ENCODE results near the gene EIF4G3. TPM values are rescaled to one million over a fixed set of nuclear protein-coding genes. Genes with fewer than 3 reads are reported as not detected.
A peak's percentile ranks its signal among the peaks of the same experiment; 100 is the strongest.

EIF4G3 gene
- total RNA-seq, 4 donors from 2014 or later: 82.1 to 143 (median 101) TPM

GRCh38 chr1:21189906-21190500, 13.3 kb upstream of the EIF4G3 start:
- H3K9me3 ChIP-seq: no peaks in the 10 kb centered on the region
- no peak overlapping the region for H3K4me3 ChIP-seq
- peak overlapping the region; percentile 67 to 83 (median 82) for H3K27ac ChIP-seq
- 87 to 100% methylated on average over 1 of the region's 1 CpG for WGBS, 2 donors (ENCODE audit: low coverage in 1 of 2)
- no peak for TF ChIP-seq POLR2A (IDR thresholded peaks at IDR 0.05)
- TF ChIP-seq EP300 (IDR thresholded peaks at IDR 0.05; ENCODE audit: low read depth): no peak
- no peak for TF ChIP-seq POLR2AphosphoS5 (IDR thresholded peaks at IDR 0.05)
- TF ChIP-seq CTCF (IDR thresholded peaks at IDR 0.05): no peak
- peaks cover 0 to 30% (median 19%) of the 10 kb centered on the region in 4 donors for H3K4me1 ChIP-seq
- intact Hi-C loops (cut with DNase I; ENCODE audit: low total_unique reads) (no loop called here), in situ Hi-C loops (cut with MboI; ENCODE audit: low pct_ligation_motif_present in 1 of 4, low pct_unique_long_range_greater_than_20kb in 1 of 4, low sequenced_read_pairs in 3 of 4) (loop anchor here (10.0 to 25.0 kb wide), 4 partner anchors 205 to 503 kb away; no protein-coding TSS in a partner anchor)
- DNase-seq: no peak
- no peaks in the 10 kb centered on the region for H3K36me3 ChIP-seq
- no peaks in the 10 kb centered on the region for H3K27me3 ChIP-seq

GRCh38 chr1:21189421-21189820, 12.7 kb upstream of the EIF4G3 start:
- Histone ChIP-seq H3K27me3 (no peaks in the 10 kb centered on the region), H3K36me3 (no peaks in the 10 kb centered on the region), H3K9me3 (no peaks in the 10 kb centered on the region), H3K27ac (peak overlapping the region; percentile 67 to 83 (median 82)), H3K4me3 (no peak overlapping the region), H3K4me1 (peaks cover 0 to 27% (median 17%) of the 10 kb centered on the region in 4 donors)
- no peak for DNase-seq
- in situ Hi-C loops (cut with MboI; ENCODE audit: low pct_ligation_motif_present in 1 of 4, low pct_unique_long_range_greater_than_20kb in 1 of 4, low sequenced_read_pairs in 3 of 4) (loop anchor here in 2 of 4 donors (10.0 to 25.0 kb wide), 2 partner anchors 205 to 502 kb away; no protein-coding TSS in a partner anchor), intact Hi-C loops (cut with DNase I; ENCODE audit: low total_unique reads) (no loop called here)
- WGBS, 2 donors (ENCODE audit: low coverage in 1 of 2): 38 to 57% methylated on average over 3 of the region's 3 CpGs
- TF ChIP-seq POLR2A (IDR thresholded peaks at IDR 0.05) (no peak), CTCF (IDR thresholded peaks at IDR 0.05) (no peak), EP300 (IDR thresholded peaks at IDR 0.05; ENCODE audit: low read depth) (no peak), POLR2AphosphoS5 (IDR thresholded peaks at IDR 0.05) (no peak)

- intact Hi-C loops (cut with DNase I; ENCODE audit: low total_unique reads): no loop called here
- Histone ChIP-seq H3K36me3 (no peaks in the 10 kb centered on the region), H3K4me3 (no peak overlapping the region), H3K4me1 (peaks cover 0 to 27% (median 17%) of the 10 kb centered on the region in 4 donors), H3K27ac (no peak overlapping the region), H3K9me3 (no peaks in the 10 kb centered on the region), H3K27me3 (no peaks in the 10 kb centered on the region)
- in situ Hi-C loops (cut with MboI; ENCODE audit: low pct_ligation_motif_present in 1 of 4, low pct_unique_long_range_greater_than_20kb in 1 of 4, low sequenced_read_pairs in 3 of 4): loop anchor here in 2 of 4 donors (10.0 to 25.0 kb wide), 2 partner anchors 203 to 501 kb away; no protein-coding TSS in a partner anchor
- DNase-seq: no peak
- no peak for TF ChIP-seq POLR2A (IDR thresholded peaks at IDR 0.05)
- no peak for TF ChIP-seq POLR2AphosphoS5 (IDR thresholded peaks at IDR 0.05)
- TF ChIP-seq CTCF (IDR thresholded peaks at IDR 0.05): no peak
- TF ChIP-seq EP300 (IDR thresholded peaks at IDR 0.05; ENCODE audit: low read depth): no peak
- WGBS, 2 donors (ENCODE audit: low coverage in 1 of 2): 88 to 90% methylated on average over 1 to 3 of the region's 3 CpGs
These were observed 11.5 kb upstream of the EIF4G3 start for GRCh38 chr1:21188235-21188634.

- no peak for DNase-seq
- no peak overlapping the region for H3K4me3 ChIP-seq
- in situ Hi-C loops (cut with MboI; ENCODE audit: low pct_ligation_motif_present in 1 of 4, low pct_unique_long_range_greater_than_20kb in 1 of 4, low sequenced_read_pairs in 3 of 4) (loop anchor here in 2 of 4 donors (10.0 to 25.0 kb wide), 2 partner anchors 200 to 498 kb away; no protein-coding TSS in a partner anchor), intact Hi-C loops (cut with DNase I; ENCODE audit: low total_unique reads) (no loop called here)
- H3K36me3 ChIP-seq: no peaks in the 10 kb centered on the region
- no peak overlapping the region for H3K27ac ChIP-seq
- no peak for TF ChIP-seq POLR2AphosphoS5 (IDR thresholded peaks at IDR 0.05)
- no peak for TF ChIP-seq POLR2A (IDR thresholded peaks at IDR 0.05)
- TF ChIP-seq EP300 (IDR thresholded peaks at IDR 0.05; ENCODE audit: low read depth): no peak
- no peak for TF ChIP-seq CTCF (IDR thresholded peaks at IDR 0.05)
- H3K9me3 ChIP-seq: no peaks in the 10 kb centered on the region
- H3K27me3 ChIP-seq: no peaks in the 10 kb centered on the region
- H3K4me1 ChIP-seq: peaks cover 0 to 12% (median 10%) of the 10 kb centered on the region in 4 donors
- WGBS, 2 donors (ENCODE audit: low coverage in 1 of 2): 89 to 100% methylated on average over 2 to 5 of the region's 5 CpGs
These were observed 8.6 kb upstream of the EIF4G3 start for GRCh38 chr1:21185221-21185731.

All from transverse colon (tissue), 4 donors.